H1 (cell line): ENCODE measurements around the gene DESI1. TPM values are rescaled to one million over a fixed set of nuclear protein-coding genes. Genes with fewer than 3 reads are reported as not detected.
A peak's percentile ranks its signal among the peaks of the same experiment; 100 is the strongest.

Source experiments
- CTCF ChIA-PET: fragments of 300-600 bp; sonication (Branson Sonifier 250); formaldehyde crosslinking; loops from one replicate; lab custom pipeline; 2021; ENCODE audit not compliant: partially characterized antibody; lab: Charles Lee
- POLR2A ChIA-PET: fragments of 300-600 bp; sonication (Branson Sonifier 250); formaldehyde crosslinking; loops from one replicate; lab custom pipeline; 2021; ENCODE audit warnings: inconsistent platforms; ENCODE audit not compliant: partially characterized antibody; lab: Charles Lee
- DNase-seq, 2 experiments: peaks; one replicate each; pipeline versions ENCODE4 v3.0.0 to v3.0.0-alpha.2; 2010 to 2022; ENCODE audit warnings: low spot score in 2 of 2, low read depth in 1 of 2, mixed read lengths in 1 of 2
- FAIRE-seq: peaks from 2 replicates; lab custom pipeline; 2011; peaks lifted over from hg19 to GRCh38; lab: Jason Lieb, UNC
- H2AFZ ChIP-seq: 2 replicates; pipeline ENCODE4 v1.8.1; 2012; ENCODE audit warnings: low read length, inconsistent platforms
- H2AK5ac ChIP-seq: 2 replicates; pipeline ENCODE4 v1.6.1; 2013; ENCODE audit warnings: low read depth, low read length
- H2BK120ac ChIP-seq: replicated peaks from 2 replicates; pipeline ENCODE3; 2013; ENCODE audit warnings: low read depth, low read length, inconsistent platforms
- H2BK12ac ChIP-seq: 2 replicates; pipeline ENCODE4 v1.6.1; 2013; ENCODE audit warnings: low read depth, low read length
- H2BK15ac ChIP-seq: 2 replicates; pipeline ENCODE4 v1.6.1; 2013; ENCODE audit warnings: low read length
- H2BK20ac ChIP-seq: 2 replicates; pipeline ENCODE4 v1.6.1; 2013; ENCODE audit warnings: low read length
- H2BK5ac ChIP-seq: 2 replicates; pipeline ENCODE4 v1.6.1; 2013; ENCODE audit warnings: low read depth, low read length
- H3K14ac ChIP-seq: 2 replicates; pipeline ENCODE4 v1.6.1; 2013; ENCODE audit warnings: inconsistent platforms; ENCODE audit not compliant: insufficient read length
- H3K18ac ChIP-seq: 2 replicates; pipeline ENCODE4 v1.6.1; 2013; ENCODE audit warnings: low read length; ENCODE audit errors: extremely low read depth
- H3K23ac ChIP-seq: 2 replicates; pipeline ENCODE4 v1.6.1; 2013; ENCODE audit warnings: inconsistent platforms; ENCODE audit not compliant: insufficient read length
- H3K23me2 ChIP-seq: 2 replicates; pipeline ENCODE4 v1.6.1; 2013; ENCODE audit warnings: low read depth, low read length
- H3K27ac ChIP-seq: 2 replicates; pipeline ENCODE4 v1.6.1; 2011; ENCODE audit warnings: low read depth, low read length, inconsistent platforms
- H3K27me3 ChIP-seq, 4 experiments: replicated peaks in 1 of 4; 1 replicate in 1 of 4; 2 replicates in 3 of 4; pipeline versions ENCODE4 v1.6.1 to v1.8.1; 2011 to 2013; ENCODE audit warnings: low read length in 3 of 4, mild to moderate bottlenecking in 3 of 4, inconsistent platforms in 2 of 4, mixed read lengths in 2 of 4, moderate library complexity in 1 of 4; ENCODE audit not compliant: control insufficient read depth in 3 of 4, insufficient read depth in 3 of 4; ENCODE audit errors: extremely low read depth in 1 of 4
- H3K36me3 ChIP-seq, 4 experiments: 2 replicates each; pipeline versions ENCODE4 v1.6.1 to v1.8.1; 2011 to 2013; ENCODE audit warnings: mild to moderate bottlenecking in 4 of 4, low read length in 3 of 4, moderate library complexity in 2 of 4, control low read depth in 1 of 4, inconsistent platforms in 1 of 4; ENCODE audit not compliant: insufficient read depth in 4 of 4, control insufficient read depth in 2 of 4
- H3K4ac ChIP-seq: replicated peaks from 2 replicates; pipeline ENCODE3; 2013; ENCODE audit warnings: low read length, low read depth, mixed read lengths, inconsistent platforms; ENCODE audit not compliant: insufficient read length
- H3K4me1 ChIP-seq, 4 experiments: replicated peaks in 1 of 4; 1 replicate in 1 of 4; 2 replicates in 3 of 4; pipeline versions ENCODE4 v1.6.1 to v1.8.1; 2011 to 2013; ENCODE audit warnings: low read length in 3 of 4, inconsistent platforms in 2 of 4, mixed read lengths in 1 of 4; ENCODE audit not compliant: insufficient read depth in 4 of 4, control insufficient read depth in 3 of 4
- H3K4me2 ChIP-seq, 2 experiments: 2 replicates each; pipeline versions ENCODE4 v1.6.1 to v1.8.1; 2011 to 2013; ENCODE audit warnings: low read depth in 2 of 2, low read length in 2 of 2, control low read depth in 1 of 2, inconsistent platforms in 1 of 2, mild to moderate bottlenecking in 1 of 2; ENCODE audit not compliant: insufficient read depth in 1 of 2
- H3K4me3 ChIP-seq, 4 experiments: fragments of 200-600, 300-600 bp in 1 of 4; sonication (generic), shearing (Covaris generic), sonication (Bioruptor Twin) in 1 of 4; 2 replicates each; pipeline versions ENCODE4 v1.5.1 to v1.8.1; 2011 to 2016; ENCODE audit warnings: low read length in 4 of 4, low read depth in 3 of 4, control low read depth in 2 of 4, inconsistent platforms in 2 of 4, mild to moderate bottlenecking in 2 of 4, mixed read lengths in 1 of 4, moderate library complexity in 1 of 4; ENCODE audit not compliant: insufficient read depth in 2 of 4; ENCODE audit errors: extremely low read depth in 1 of 4
- H3K56ac ChIP-seq: replicated peaks from 2 replicates; pipeline ENCODE3; 2013; ENCODE audit warnings: low read depth, mild to moderate bottlenecking, mixed read lengths, low read length, inconsistent platforms; ENCODE audit not compliant: insufficient read length
- H3K79me1 ChIP-seq: 2 replicates; pipeline ENCODE4 v1.6.1; 2013; ENCODE audit warnings: low read depth, low read length, control low read depth
- H3K79me2 ChIP-seq, 2 experiments: 2 replicates each; pipeline versions ENCODE4 v1.6.1 to v1.8.1; 2012 to 2013; ENCODE audit warnings: low read length in 2 of 2, mild to moderate bottlenecking in 2 of 2, inconsistent platforms in 1 of 2; ENCODE audit not compliant: insufficient read depth in 2 of 2, control insufficient read depth in 1 of 2
- H3K9ac ChIP-seq, 4 experiments: replicated peaks in 1 of 4; 1 replicate in 1 of 4; 2 replicates in 3 of 4; pipeline versions ENCODE4 v1.6.1 to v1.8.1; 2011 to 2013; ENCODE audit warnings: low read depth in 3 of 4, low read length in 3 of 4, control low read depth in 2 of 4, mild to moderate bottlenecking in 2 of 4, moderate library complexity in 2 of 4, inconsistent platforms in 1 of 4; ENCODE audit errors: extremely low read depth in 1 of 4
- H3K9me3 ChIP-seq, 2 experiments: 2 replicates each; pipeline versions ENCODE4 v1.6.1 to v1.8.1; 2012 to 2013; ENCODE audit warnings: mild to moderate bottlenecking in 2 of 2, moderate library complexity in 2 of 2, control low read depth in 1 of 2, inconsistent platforms in 1 of 2, low read depth in 1 of 2, low read length in 1 of 2, mixed read lengths in 1 of 2; ENCODE audit not compliant: insufficient read depth in 2 of 2
- H4K20me1 ChIP-seq, 2 experiments: replicated peaks in 1 of 2; 2 replicates each; pipeline versions ENCODE3 to v1.8.1; 2011 to 2013; ENCODE audit warnings: inconsistent platforms in 2 of 2, low read length in 2 of 2, mild to moderate bottlenecking in 1 of 2; ENCODE audit not compliant: insufficient read depth in 2 of 2, control insufficient read depth in 1 of 2
- H4K5ac ChIP-seq: 2 replicates; pipeline ENCODE4 v1.6.1; 2013; ENCODE audit warnings: low read length, low read depth, mixed read lengths, inconsistent platforms; ENCODE audit not compliant: insufficient read length
- H4K8ac ChIP-seq: 2 replicates; pipeline ENCODE4 v1.8.0; 2013; ENCODE audit warnings: mild to moderate bottlenecking, moderate library complexity, low read length, inconsistent platforms; ENCODE audit not compliant: insufficient read depth; ENCODE audit errors: extremely low read depth
- H4K91ac ChIP-seq: replicated peaks from 2 replicates; pipeline ENCODE3; 2013; ENCODE audit warnings: low read length, mixed read lengths, inconsistent platforms; ENCODE audit not compliant: insufficient read length
- BACH1 ChIP-seq: IDR thresholded peaks from 2 replicates; pipeline ENCODE4 v1.6.1; 2012; ENCODE audit warnings: low read length, improper control_type of control experiment
- EGR1 ChIP-seq: IDR thresholded peaks from 2 replicates; pipeline ENCODE4 v1.6.1; 2011; ENCODE audit warnings: low read depth, low read length, borderline replicate concordance
- GABPA ChIP-seq: IDR thresholded peaks from 2 replicates; pipeline ENCODE4 v1.6.1; 2011; ENCODE audit warnings: mild to moderate bottlenecking, low read length, moderate library complexity, borderline replicate concordance; ENCODE audit not compliant: insufficient read depth
- GTF2F1 ChIP-seq: IDR thresholded peaks from 2 replicates; pipeline ENCODE4 v1.6.1; 2012; ENCODE audit warnings: low read depth, low read length, improper control_type of control experiment, borderline replicate concordance
- HDAC2 ChIP-seq, 2 experiments: fragments of 300-600 bp in 1 of 2; sonication (generic) in 1 of 2; IDR thresholded peaks; 2 replicates each; pipeline ENCODE4 v1.6.1; 2011 to 2012; ENCODE audit warnings: low read depth in 2 of 2, low read length in 2 of 2, mild to moderate bottlenecking in 2 of 2, moderate library complexity in 2 of 2, borderline replicate concordance in 1 of 2, inconsistent platforms in 1 of 2
- JUN ChIP-seq: IDR thresholded peaks from 2 replicates; pipeline ENCODE4 v1.6.1; 2011; ENCODE audit warnings: low read depth, mild to moderate bottlenecking, improper control_type of control experiment, low read length
- JUND ChIP-seq: IDR thresholded peaks from 2 replicates; pipeline ENCODE4 v1.6.1; 2011; ENCODE audit warnings: mild to moderate bottlenecking, improper control_type of control experiment, low read length
- MAFK ChIP-seq: IDR thresholded peaks from 2 replicates; pipeline ENCODE4 v1.6.1; 2012; ENCODE audit warnings: low read depth, mild to moderate bottlenecking, improper control_type of control experiment, low read length
- NANOG ChIP-seq: IDR thresholded peaks from 2 replicates; pipeline ENCODE4 v1.6.1; 2011; ENCODE audit warnings: low read length, low read depth, mild to moderate bottlenecking, inconsistent platforms; ENCODE audit not compliant: insufficient read depth, poor library complexity, severe bottlenecking
- POLR2A ChIP-seq, 2 experiments: IDR thresholded peaks; 1 replicate in 1 of 2; 2 replicates in 1 of 2; pipeline ENCODE4 v1.6.1; 2011; ENCODE audit warnings: low read depth in 2 of 2, low read length in 2 of 2, mild to moderate bottlenecking in 2 of 2; ENCODE audit errors: control extremely low read depth in 1 of 2
- POLR2AphosphoS5 ChIP-seq: IDR thresholded peaks from 2 replicates; pipeline ENCODE4 v1.6.1; 2011; ENCODE audit warnings: low read depth, low read length
- SRF ChIP-seq: IDR thresholded peaks from 2 replicates; pipeline ENCODE4 v1.6.1; 2011; ENCODE audit warnings: mild to moderate bottlenecking, low read depth, low read length, moderate library complexity
- TAF1 ChIP-seq: IDR thresholded peaks from 2 replicates; pipeline ENCODE4 v1.6.1; 2011; ENCODE audit warnings: mild to moderate bottlenecking, low read depth, low read length
- TBP ChIP-seq: IDR thresholded peaks from 2 replicates; pipeline ENCODE4 v1.6.1; 2011; ENCODE audit warnings: low read depth, low read length, improper control_type of control experiment
- WGBS, 2 experiments: shearing (Covaris generic) in 1 of 2; methylation state at CpG; one replicate each; pipeline versions ENCODE4 v1.1.6 to v1.1.7; 2013 to 2015; ENCODE audit warnings: low lambda C conversion rate in 2 of 2, mixed read lengths in 2 of 2, inconsistent platforms in 1 of 2, low coverage in 1 of 2, missing lambda C conversion rate in 1 of 2; ENCODE audit not compliant: insufficient replicate concordance in 2 of 2, insufficient coverage in 1 of 2, insufficient read length in 1 of 2; ENCODE audit errors: extremely low coverage in 1 of 2, missing lambda C conversion rate in 1 of 2; 5-methylcytosine and 5-hydroxymethylcytosine counted together
- polyA plus RNA-seq, 7 experiments: library from polyadenylated mRNA; depleted of rRNA in 3 of 7; stranded (reverse) in 5 of 7; unstranded in 2 of 7; fragments of >200 nt in 5 of 7; fragments of 200-250 nt in 2 of 7; gene quantifications; 1 replicate in 5 of 7; 2 replicates in 1 of 7; 4 replicates in 1 of 7; pipeline versions ENCODE4 v1.2.1 to v1.2.3, GENCODE V29; 2011 to 2013; ENCODE audit warnings: missing spikeins in 2 of 7, mixed read lengths in 2 of 7
- total RNA-seq: library from RNA; stranded (reverse); fragmentation: NEBNext Ultra II Directional; extraction: Animal tissue kit (Norgen Biotek cat#: 25700); gene quantifications from 2 replicates; pipeline ENCODE4 v1.2.1, GENCODE V29; 2021

Gene DESI1
- total and polyA plus RNA-seq, 2 of the 8 experiments (the other 6 are each of a cell fraction or from before 2014, with no cell fraction given), result 27.6 to 34.3 TPM

DNA sequence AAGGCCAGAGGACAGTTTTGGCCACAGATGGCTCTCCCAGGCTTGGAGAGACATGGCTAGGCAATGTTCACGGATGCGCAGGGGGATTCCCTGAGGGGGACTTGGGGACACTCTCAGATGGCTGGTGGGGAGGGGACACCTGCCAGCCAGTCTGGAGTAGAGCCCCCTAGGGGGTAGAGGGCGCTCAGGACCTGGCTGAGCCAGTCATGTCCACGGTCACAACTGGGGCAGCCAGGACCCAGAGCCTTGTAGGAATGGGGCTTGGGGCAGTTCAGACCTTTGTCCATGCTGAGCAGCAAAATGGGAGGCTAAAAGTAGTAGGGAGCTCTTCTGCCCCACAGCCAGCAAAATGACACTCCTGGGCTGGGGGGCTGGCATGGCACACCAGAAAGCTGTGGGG, 58.4 kb downstream of the DESI1 start:
- H3K4me1 ChIP-seq, result peaks cover 4 to 32% (median 21%) of the 10 kb centered on the region in 4 experiments
- CTCF ChIA-PET, result interaction anchor here (0.9 to 16.1 kb wide), 6 partner anchors 9 to 26 kb away, joined by 3 to 169 read pairs (median 4); partner anchors contain the start of gene POLR3H
- 88% methylated on average over 4 of the region's 4 CpGs; no CpG with 5 or more reads in 1 of the 2 experiments for WGBS, 2 experiments
- TF ChIP-seq JUND, result no peak
- TF ChIP-seq BACH1, result no peak
- no peak for TF ChIP-seq TAF1
- no peak for TF ChIP-seq MAFK
- no peak for TF ChIP-seq SRF
- no peak for TF ChIP-seq GABPA
- TF ChIP-seq HDAC2 (IDR thresholded peaks at IDR 0.05; ENCODE audit: borderline replicate concordance in 1 of 2, low read depth in 2 of 2, low read length in 2 of 2), result no peak
- no peak for TF ChIP-seq GTF2F1
- no peak for TF ChIP-seq EGR1
- TF ChIP-seq JUN, result no peak
- TF ChIP-seq NANOG, result no peak
- no peak for TF ChIP-seq POLR2A (IDR thresholded peaks at IDR 0.05; ENCODE audit: control extremely low read depth in 1 of 2, low read depth in 2 of 2, low read length in 2 of 2)
- TF ChIP-seq TBP, result no peak
- no peak for TF ChIP-seq POLR2AphosphoS5

More for the DNA sequence above, 58.4 kb downstream of the DESI1 start:
- Histone ChIP-seq H4K91ac (no peak overlapping the region), H3K18ac (no peak overlapping the region), H2BK12ac (0 out of 2 replicates have a peak overlapping the region, but pooled peaks have one; percentile 44), H4K8ac (peak overlapping the region; percentile 28; the same call in 1 of the 2 replicates), H2AK5ac (0 out of 2 replicates have a peak overlapping the region, but pooled peaks have one; percentile 6), H2BK20ac (no peak overlapping the region), H2BK5ac (peak overlapping the region; percentile 44; the same call in 1 of the 2 replicates), H3K9ac (no peak overlapping the region), H4K5ac (no peak overlapping the region), H2AFZ (no peak overlapping the region), H2BK15ac (no peak overlapping the region), H2BK120ac (no peak overlapping the region), H3K79me1 (no peaks in the 10 kb centered on the region), H3K4ac (no peak overlapping the region), H3K79me2 (no peaks in the 10 kb centered on the region), H3K23ac (no peak overlapping the region), H3K4me3 (no peak overlapping the region), H4K20me1 (no peaks in the 10 kb centered on the region), H3K36me3 (no peaks in the 10 kb centered on the region), H3K23me2 (peaks cover 6% of the 10 kb centered on the region; the same call in 1 of the 2 replicates), H3K9me3 (no peaks in the 10 kb centered on the region), H3K27me3 (0 out of 7 replicates have a peak, but pooled peaks cover 0 to 2% (median 0%) of the 10 kb centered on the region in 4 experiments), H3K4me2 (peak overlapping the region in 1 of 2 experiments; percentile 41; a peak in 1 of 4 replicates), H3K14ac (no peak overlapping the region), H3K56ac (no peak overlapping the region), H3K27ac (no peak overlapping the region)
- POLR2A ChIA-PET, result interaction anchor here (0.7 to 3.2 kb wide), 9 partner anchors 11 to 116 kb away, joined by 3 to 12 read pairs (median 4); partner anchors contain the start of genes PMM1 and TOB2
- DNase-seq (no peak), FAIRE-seq (no peak)
